OCI-LY1 (cell line): ENCODE results near the gene EFCAB13.

Experiments
- H2AFZ ChIP-seq: fragments of 200-600 bp; sonication (generic), shearing (Covaris generic); 2 replicates; pipeline ENCODE4 v1.6.0; 2014; ENCODE audit warnings: antibody characterized with exemption, mild to moderate bottlenecking, low read length
- H3F3A ChIP-seq: fragments of 200-600 bp; sonication (generic), shearing (Covaris generic); 2 replicates; pipeline ENCODE4 v1.6.0; 2014; ENCODE audit warnings: mild to moderate bottlenecking, antibody characterized with exemption, low read length, moderate library complexity; ENCODE audit not compliant: insufficient read depth
- H3K27ac ChIP-seq: fragments of 200-600 bp; sonication (generic); 2 replicates; pipeline ENCODE4 v1.5.1; 2014; ENCODE audit warnings: low read length, mixed run types, mild to moderate bottlenecking, low read depth; ENCODE audit not compliant: poor library complexity, severe bottlenecking
- H3K27me3 ChIP-seq: fragments of 200-600 bp; sonication (generic); 2 replicates; pipeline ENCODE4 v1.6.0; 2014; ENCODE audit warnings: antibody characterized with exemption, mild to moderate bottlenecking, low read length, moderate library complexity; ENCODE audit not compliant: insufficient read depth
- H3K36me3 ChIP-seq: fragments of 200-600 bp; sonication (generic); 2 replicates; pipeline ENCODE4 v1.6.1; 2014; ENCODE audit warnings: mild to moderate bottlenecking, antibody characterized with exemption, low read length, moderate library complexity, mixed read lengths; ENCODE audit not compliant: insufficient read depth
- H3K4me1 ChIP-seq: fragments of 200-600 bp; sonication (generic); 2 replicates; pipeline ENCODE4 v1.5.1; 2014; ENCODE audit warnings: mild to moderate bottlenecking, low read length, moderate library complexity; ENCODE audit not compliant: insufficient read depth, severe bottlenecking
- H3K4me2 ChIP-seq: fragments of 200-600 bp; sonication (generic), shearing (Covaris generic); 2 replicates; pipeline ENCODE4 v1.6.1; 2014; ENCODE audit warnings: low read length
- H3K4me3 ChIP-seq: fragments of 200-600 bp; sonication (generic); 2 replicates; pipeline ENCODE4 v1.5.1; 2014; ENCODE audit warnings: low read length, low read depth, mild to moderate bottlenecking, mixed read lengths; ENCODE audit not compliant: poor library complexity, severe bottlenecking
- H3K79me2 ChIP-seq: fragments of 200-600 bp; shearing (Covaris generic); 2 replicates; pipeline ENCODE4 v1.6.1; 2016; ENCODE audit warnings: mixed run types, low read length, mixed read lengths; ENCODE audit not compliant: insufficient read depth
- H3K9ac ChIP-seq: fragments of 200-600 bp; sonication (generic), shearing (Covaris generic); 2 replicates; pipeline ENCODE4 v1.6.1; 2014; ENCODE audit warnings: mild to moderate bottlenecking, low read length, mixed read lengths
- H3K9me2 ChIP-seq: fragments of 200-600 bp; sonication (generic), shearing (Covaris generic); 2 replicates; pipeline ENCODE4 v1.6.1; 2014; ENCODE audit warnings: low read depth, mild to moderate bottlenecking, low read length, mixed read lengths
- H3K9me3 ChIP-seq: fragments of 200-600 bp; shearing (Covaris generic); 2 replicates; pipeline ENCODE4 v1.6.1; 2014; ENCODE audit warnings: low read length, mixed read lengths
- H4K20me1 ChIP-seq: fragments of 200-600 bp; sonication (generic), shearing (Covaris generic); 2 replicates; pipeline ENCODE4 v1.6.0; 2016; ENCODE audit warnings: mild to moderate bottlenecking, low read length; ENCODE audit not compliant: insufficient read depth
- CTCF ChIP-seq: fragments of 200-600 bp; sonication (generic), shearing (Covaris generic); IDR thresholded peaks from 2 replicates; pipeline ENCODE4 v1.5.1; 2017; ENCODE audit warnings: mild to moderate bottlenecking, antibody characterized with exemption, low read length, moderate library complexity, mixed read lengths
- EZH2 ChIP-seq: fragments of 200-600 bp; sonication (generic), shearing (Covaris generic); IDR thresholded peaks from 2 replicates; pipeline ENCODE4 v1.8.0; 2017; ENCODE audit warnings: borderline replicate concordance, mixed run types, mild to moderate bottlenecking, antibody characterized with exemption, low read length, moderate library complexity, mixed read lengths

The EFCAB13 gene

GRCh38 chr17:47352848-47353247 lies 29.1 kb downstream of the EFCAB13 start:
- Histone ChIP-seq H2AFZ (no peak overlapping the region), H3K27ac (no peak overlapping the region), H3K4me2 (no peak overlapping the region), H3K9ac (no peak overlapping the region), H3K9me3 (no peaks in the 10 kb centered on the region), H3K79me2 (no peaks in the 10 kb centered on the region), H3K4me1 (no peaks in the 10 kb centered on the region), H3K27me3 (no peaks in the 10 kb centered on the region), H3K9me2 (no peaks in the 10 kb centered on the region), H4K20me1 (no peaks in the 10 kb centered on the region), H3K36me3 (no peaks in the 10 kb centered on the region), H3K4me3 (no peak overlapping the region), H3F3A (no peaks in the 10 kb centered on the region)
- no peak for TF ChIP-seq CTCF
- no peak for TF ChIP-seq EZH2

- no peak for TF ChIP-seq CTCF
- Histone ChIP-seq H3K27ac (no peak overlapping the region), H3K4me2 (no peak overlapping the region), H4K20me1 (no peaks in the 10 kb centered on the region), H3K36me3 (peaks cover 4% of the 10 kb centered on the region; the same call in 1 of the 2 replicates), H3K79me2 (no peaks in the 10 kb centered on the region), H3K9ac (no peak overlapping the region), H3K9me3 (no peaks in the 10 kb centered on the region), H3K9me2 (no peaks in the 10 kb centered on the region), H2AFZ (no peak overlapping the region), H3K4me3 (no peak overlapping the region), H3F3A (0 out of 2 replicates have a peak, but pooled peaks cover 4% of the 10 kb centered on the region), H3K4me1 (no peaks in the 10 kb centered on the region), H3K27me3 (no peaks in the 10 kb centered on the region)
Observed at GRCh38 chr17:47358652-47359051, 34.9 kb downstream of the EFCAB13 start.

- Histone ChIP-seq H3K36me3 (peaks cover 4% of the 10 kb centered on the region; the same call in 1 of the 2 replicates), H3K79me2 (no peaks in the 10 kb centered on the region), H2AFZ (no peak overlapping the region), H4K20me1 (no peaks in the 10 kb centered on the region), H3K27ac (no peak overlapping the region), H3K4me2 (no peak overlapping the region), H3K9ac (no peak overlapping the region), H3K4me3 (no peak overlapping the region), H3K9me2 (no peaks in the 10 kb centered on the region), H3K9me3 (no peaks in the 10 kb centered on the region), H3F3A (0 out of 2 replicates have a peak, but pooled peaks cover 4% of the 10 kb centered on the region), H3K4me1 (no peaks in the 10 kb centered on the region), H3K27me3 (no peaks in the 10 kb centered on the region)
- TF ChIP-seq EZH2 (no peak), CTCF (no peak)
Observed at GRCh38 chr17:47363171-47363570, 39.4 kb downstream of the EFCAB13 start.
